AG09309 (cell line): ENCODE results near the gene CHD6.

ENCODE experiments used
- DNase-seq: peaks from one replicate; pipeline ENCODE4 v3.0.0-alpha.2; 2010; ENCODE audit warnings: low read depth
- H3K4me3 ChIP-seq: 2 replicates; pipeline ENCODE4 v1.5.1; 2011; ENCODE audit warnings: mild to moderate bottlenecking, low read depth, low read length, moderate library complexity; ENCODE audit not compliant: control insufficient read depth
- CTCF ChIP-seq: IDR thresholded peaks from 2 replicates; pipeline ENCODE4 v1.5.1; 2011; ENCODE audit warnings: mild to moderate bottlenecking, low read depth, low read length, inconsistent platforms; ENCODE audit not compliant: insufficient read depth, control insufficient read depth; ENCODE audit errors: missing control alignments

The CHD6 gene

DNA sequence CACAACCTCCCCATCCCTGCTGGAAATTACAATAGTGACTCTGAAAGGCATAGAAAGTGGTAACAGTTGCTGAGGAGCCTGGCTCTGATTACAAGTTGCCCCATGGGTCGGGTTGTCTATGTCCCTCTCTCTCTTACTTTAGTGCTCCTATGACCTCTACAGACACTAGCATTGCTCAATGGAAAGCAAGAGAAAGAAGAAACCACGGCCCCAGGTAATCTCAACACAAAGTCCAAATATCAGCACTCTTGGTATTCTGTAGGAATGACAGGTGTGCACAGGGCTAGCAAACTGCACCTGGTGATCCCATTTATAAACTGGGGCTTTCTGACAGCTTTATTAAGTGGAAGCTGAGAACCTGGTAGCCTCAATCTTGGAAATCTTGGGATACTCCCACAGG, 171.2 kb downstream of the CHD6 start:
- DNase-seq = no peak
- H3K4me3 ChIP-seq = no peak overlapping the region
- TF ChIP-seq CTCF = no peak

GRCh38 chr20:41446456-41446855, 171.7 kb downstream of the CHD6 start:
- H3K4me3 ChIP-seq = no peak overlapping the region
- TF ChIP-seq CTCF = no peak
- no peak for DNase-seq

DNA sequence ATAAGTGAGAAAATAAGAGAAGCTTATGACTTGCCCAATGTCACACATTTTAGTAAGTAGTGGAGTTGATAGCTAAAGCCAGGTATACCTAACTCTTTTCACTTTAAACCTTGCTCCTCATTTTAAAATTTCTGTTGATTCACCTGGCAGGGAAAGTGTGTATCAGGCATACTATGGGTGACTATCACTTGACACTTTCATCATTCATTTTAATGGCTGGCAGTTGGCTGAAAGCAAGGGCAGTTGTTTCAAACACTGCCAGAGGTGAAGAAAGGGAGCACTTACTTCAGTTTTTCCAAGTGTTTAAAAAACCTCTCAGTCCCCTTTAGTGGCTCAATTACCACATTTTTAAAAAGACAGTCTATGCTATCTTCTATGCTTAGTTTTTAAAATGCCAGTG, 173.4 kb downstream of the CHD6 start:
- H3K4me3 ChIP-seq = no peak overlapping the region
- no peak for TF ChIP-seq CTCF
- no peak for DNase-seq

- H3K4me3 ChIP-seq = no peak overlapping the region
- no peak for TF ChIP-seq CTCF
- DNase-seq = no peak
Observed at GRCh38 chr20:41443691-41444090, 174.5 kb downstream of the CHD6 start.

- no peak for TF ChIP-seq CTCF
- DNase-seq = no peak
Observed at GRCh38 chr20:41440882-41441281, 177.3 kb downstream of the CHD6 start.

GRCh38 chr20:41437836-41438235, 180.3 kb downstream of the CHD6 start:
- no peak overlapping the region for H3K4me3 ChIP-seq
- TF ChIP-seq CTCF = no peak
- DNase-seq = no peak

More at GRCh38 chr20:41440882-41441281, 177.3 kb downstream of the CHD6 start:
- no peak overlapping the region for H3K4me3 ChIP-seq

DNA sequence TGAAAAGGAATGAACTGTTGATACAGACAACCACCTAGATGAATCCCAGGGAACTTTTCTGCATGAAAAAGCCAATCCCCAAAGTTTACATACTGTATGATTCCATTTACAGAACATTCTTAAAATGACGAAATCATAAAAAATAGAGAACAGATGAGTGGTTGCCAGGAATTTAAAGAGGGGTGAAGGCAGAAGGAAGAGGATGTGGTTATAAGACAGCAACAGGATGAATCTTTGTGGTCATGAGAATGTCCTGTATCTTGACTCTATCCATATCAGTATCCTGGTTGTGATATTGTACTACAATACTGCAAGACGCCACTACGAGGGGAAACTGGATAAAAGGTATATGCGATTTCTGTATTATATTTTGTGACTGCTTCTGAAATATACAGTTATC, 181.5 kb downstream of the CHD6 start:
- H3K4me3 ChIP-seq = no peak overlapping the region
- no peak for DNase-seq
- TF ChIP-seq CTCF = no peak
